GM12878 (cell line): ENCODE measurements around the gene CPB2.

Experiments
- BMI1 ChIP-seq: fragments of 450-650 bp; IDR thresholded peaks from 2 replicates; pipeline ENCODE4 v1.6.1; 2016; ENCODE audit warnings: mild to moderate bottlenecking, moderate library complexity, borderline replicate concordance
- BRCA1 ChIP-seq: IDR thresholded peaks from 2 replicates; pipeline ENCODE4 v1.6.1; 2011; ENCODE audit warnings: low read depth, low read length, improper control_type of control experiment
- CBFB ChIP-seq: IDR thresholded peaks from 2 replicates; pipeline ENCODE4 v1.6.1; 2016; ENCODE audit warnings: antibody characterized with exemption, low read depth
- CREB1 ChIP-seq: IDR thresholded peaks from 2 replicates; pipeline ENCODE4 v1.6.1; 2012; ENCODE audit warnings: low read depth, mild to moderate bottlenecking, inconsistent platforms
- CTCF ChIP-seq, 3 experiments: IDR thresholded peaks in 2 of 3; conservative IDR thresholded peaks in 1 of 3; 2 replicates each; pipeline ENCODE4 v1.5.1; 2011; ENCODE audit warnings: low read depth in 3 of 3, low read length in 3 of 3, mild to moderate bottlenecking in 3 of 3, control low read depth in 2 of 3, moderate library complexity in 2 of 3, inconsistent platforms in 1 of 3, mixed read lengths in 1 of 3; ENCODE audit not compliant: control insufficient read depth in 2 of 3, insufficient read depth in 1 of 3; ENCODE audit errors: extremely low read depth in 1 of 3
- EZH2 ChIP-seq: IDR thresholded peaks from 2 replicates; pipeline ENCODE4 v1.6.1; 2012; ENCODE audit warnings: low read depth, mild to moderate bottlenecking, control low read depth, inconsistent platforms, low read length, borderline replicate concordance; ENCODE audit not compliant: control insufficient read depth
- IRF3 ChIP-seq: fragments of 450-650 bp; IDR thresholded peaks from 2 replicates; pipeline ENCODE4 v1.6.1; 2014; ENCODE audit warnings: mild to moderate bottlenecking
- NR2C2 ChIP-seq: IDR thresholded peaks from 2 replicates; pipeline ENCODE4 v1.6.1; 2011; ENCODE audit warnings: borderline replicate concordance, low read depth; ENCODE audit not compliant: control insufficient read depth, insufficient read length
- POLR2A ChIP-seq: IDR thresholded peaks from 2 replicates; pipeline ENCODE4 v1.6.1; 2011; ENCODE audit warnings: low read depth, mild to moderate bottlenecking, low read length
- POU2F2 ChIP-seq: IDR thresholded peaks from 3 replicates; pipeline ENCODE4 v1.6.1; 2011; ENCODE audit warnings: low read depth, mild to moderate bottlenecking, low read length, borderline replicate concordance

GRCh38 chr13:46041419-46041839 lies 63.4 kb downstream of the CPB2 start:
- TF ChIP-seq IRF3 (no peak), NR2C2 (no peak), EZH2 (no peak), BRCA1 (no peak), POLR2A (no peak), CREB1 (no peak), CBFB (no peak), CTCF (IDR thresholded peaks at IDR 0.05 in 2 of 3, conservative IDR thresholded peaks at IDR 0.05 in 1 of 3; ENCODE audit: control insufficient read depth in 2 of 3, extremely low read depth in 1 of 3, insufficient read depth in 1 of 3, low read depth in 3 of 3, low read length in 3 of 3) (no peak), POU2F2 (no peak), BMI1 (peak; percentile 37; the same call in 1 of the 2 replicates)
